ENCODE results near the gene ZBTB8OS. TPM values are rescaled to one million over a fixed set of nuclear protein-coding genes. Genes with fewer than 3 reads are reported as not detected.

Gene ZBTB8OS
- total RNA-seq, 2 experiments from 2014 or later = 23.9 to 24.1 TPM

- ChIA-PET CTCF (no interaction called here), POLR2A (no interaction called here)
- no peak overlapping the region for H3K4me3 ChIP-seq (ENCODE audit: low read length)
- H3K27ac Mint-ChIP-seq = no peak overlapping the region
- no peaks in the 10 kb centered on the region for H3K4me1 Mint-ChIP-seq (ENCODE audit: low read depth)
- H3K27me3 Mint-ChIP-seq = no peaks in the 10 kb centered on the region
- H3K27ac ChIP-seq (ENCODE audit: low read depth in 1 of 2, low read length in 2 of 2) = no peak overlapping the region
- no peak for ATAC-seq (ENCODE audit: poor library complexity)
- intact Hi-C loops (cut with DNase I, micrococcal nuclease) = no loop called here
- no peak for DNase-seq
- no peaks in the 10 kb centered on the region for H3K36me3 ChIP-seq (ENCODE audit: insufficient read depth, low read length)
- H3K9me3 ChIP-seq (ENCODE audit: control insufficient read depth in 1 of 2, insufficient read depth in 1 of 2, low read length in 2 of 2) = no peaks in the 10 kb centered on the region
- peaks cover 6% of the 10 kb centered on the region for H3K4me1 ChIP-seq (ENCODE audit: insufficient read depth, low read length)
- TF ChIP-seq CTCF (IDR thresholded peaks at IDR 0.05) = no peak
- H3K4me3 Mint-ChIP-seq = no peak overlapping the region
- peaks cover 0 to 5% of the 10 kb centered on the region in 2 experiments for H3K27me3 ChIP-seq (ENCODE audit: control insufficient read depth in 1 of 2, insufficient read depth in 2 of 2, low read length in 2 of 2)
- no peaks in the 10 kb centered on the region for H3K9me3 Mint-ChIP-seq
- H3K36me3 Mint-ChIP-seq (ENCODE audit: low read depth) = no peaks in the 10 kb centered on the region
Measured at GRCh38 chr1:32606565-32607371, 43.6 kb downstream of the ZBTB8OS start.

GRCh38 chr1:32605711-32606424 lies 44.5 kb downstream of the ZBTB8OS start:
- Mint-ChIP-seq H3K27me3 (no peaks in the 10 kb centered on the region), H3K36me3 (ENCODE audit: low read depth) (no peaks in the 10 kb centered on the region), H3K4me1 (ENCODE audit: low read depth) (no peaks in the 10 kb centered on the region), H3K4me3 (no peak overlapping the region), H3K9me3 (no peaks in the 10 kb centered on the region), H3K27ac (no peak overlapping the region)
- H3K27me3 ChIP-seq (ENCODE audit: control insufficient read depth in 1 of 2, insufficient read depth in 2 of 2, low read length in 2 of 2) = no peaks in the 10 kb centered on the region
- intact Hi-C loops (cut with DNase I, micrococcal nuclease) = no loop called here
- H3K27ac ChIP-seq (ENCODE audit: low read depth in 1 of 2, low read length in 2 of 2) = no peak overlapping the region
- no peak for DNase-seq
- ATAC-seq (ENCODE audit: poor library complexity) = no peak
- H3K4me1 ChIP-seq (ENCODE audit: insufficient read depth, low read length) = no peaks in the 10 kb centered on the region
- CTCF ChIA-PET = no interaction called here
- POLR2A ChIA-PET = no interaction called here
- no peak for TF ChIP-seq CTCF (IDR thresholded peaks at IDR 0.05)
- H3K9me3 ChIP-seq (ENCODE audit: control insufficient read depth in 1 of 2, insufficient read depth in 1 of 2, low read length in 2 of 2) = no peaks in the 10 kb centered on the region
- no peaks in the 10 kb centered on the region for H3K36me3 ChIP-seq (ENCODE audit: insufficient read depth, low read length)
- no peak overlapping the region for H3K4me3 ChIP-seq (ENCODE audit: low read length)

- ChIA-PET CTCF (no interaction called here), POLR2A (no interaction called here)
- Histone ChIP-seq H3K4me1 (ENCODE audit: insufficient read depth, low read length) (no peaks in the 10 kb centered on the region), H3K4me3 (ENCODE audit: low read length) (no peak overlapping the region), H3K27me3 (ENCODE audit: control insufficient read depth in 1 of 2, insufficient read depth in 2 of 2, low read length in 2 of 2) (no peaks in the 10 kb centered on the region), H3K9me3 (ENCODE audit: control insufficient read depth in 1 of 2, insufficient read depth in 1 of 2, low read length in 2 of 2) (no peaks in the 10 kb centered on the region), H3K27ac (ENCODE audit: low read depth in 1 of 2, low read length in 2 of 2) (no peak overlapping the region), H3K36me3 (ENCODE audit: insufficient read depth, low read length) (no peaks in the 10 kb centered on the region)
- Mint-ChIP-seq H3K27me3 (peaks cover 3% of the 10 kb centered on the region), H3K4me1 (ENCODE audit: low read depth) (no peaks in the 10 kb centered on the region), H3K36me3 (ENCODE audit: low read depth) (no peaks in the 10 kb centered on the region), H3K27ac (no peak overlapping the region), H3K4me3 (no peak overlapping the region), H3K9me3 (no peaks in the 10 kb centered on the region)
- DNase-seq (no peak), ATAC-seq (ENCODE audit: poor library complexity) (no peak)
- no peak for TF ChIP-seq CTCF (IDR thresholded peaks at IDR 0.05)
- intact Hi-C loops (cut with DNase I, micrococcal nuclease) = no loop called here
Measured at GRCh38 chr1:32600034-32600433, 50.3 kb downstream of the ZBTB8OS start.

Measured in CD4-positive, alpha-beta T cell (primary cell).